GM20000 (cell line): ENCODE results near the gene EPHA7.

Experiments
- DNase-seq: peaks from one replicate; pipeline ENCODE4 v3.0.0; 2012; ENCODE audit warnings: low spot score
- TF ChIP-seq, protein P1 (sequence below): IDR thresholded peaks from 2 replicates; pipeline ENCODE4 v1.5.1; 2012; ENCODE audit warnings: mild to moderate bottlenecking, control low read depth; ENCODE audit errors: extremely low read depth, missing control alignments

The EPHA7 gene

DNA sequence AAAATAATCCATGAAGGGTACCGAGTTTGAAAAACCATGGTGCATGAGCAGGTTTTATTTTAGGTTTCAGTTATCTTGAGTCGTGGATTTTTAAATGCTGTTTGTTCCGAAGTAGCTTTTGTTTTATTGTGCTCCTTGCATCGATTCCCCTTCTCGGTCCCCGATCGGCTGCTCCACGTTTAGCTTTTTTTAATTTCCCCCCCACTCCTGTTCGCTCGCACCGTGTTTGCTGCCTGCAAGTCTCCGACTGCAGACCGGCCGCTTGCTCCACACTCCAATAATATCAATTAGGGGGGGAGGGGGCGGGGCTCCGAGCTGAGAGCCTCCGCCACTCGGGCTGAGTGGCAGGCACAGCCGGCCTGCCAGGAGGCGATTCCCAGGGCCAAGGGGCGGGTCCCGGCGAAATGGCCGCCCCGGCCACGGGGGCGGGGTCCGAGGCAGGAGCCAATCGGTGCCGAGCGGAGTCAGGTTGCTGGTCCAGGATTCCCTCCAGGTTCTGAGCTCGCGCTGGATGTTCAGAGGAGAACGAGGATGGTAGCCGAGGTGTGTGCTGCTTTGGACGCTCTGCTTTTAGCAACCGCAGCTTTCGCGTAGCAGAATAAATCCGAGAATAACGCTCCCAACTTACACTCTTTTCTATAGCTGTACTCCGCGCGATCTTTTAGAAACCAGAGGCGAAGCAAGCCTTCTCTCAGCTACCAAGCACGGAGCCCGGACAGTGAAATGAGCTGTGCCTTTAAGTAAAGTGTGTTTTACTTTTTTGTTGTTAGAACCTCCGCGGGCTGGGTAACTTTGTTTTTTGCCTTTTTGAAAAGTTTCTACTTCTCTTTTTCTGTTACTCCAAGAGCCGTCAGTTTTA, at the start of gene EPHA7:
Gene EPHA7, minus strand, starts transcription at position 256 of the 859 bp plus-strand sequence. Its CDS starts 218 bp downstream, at position 38.
- DNase-seq: peak; percentile 86
- TF ChIP-seq, protein P1, sequence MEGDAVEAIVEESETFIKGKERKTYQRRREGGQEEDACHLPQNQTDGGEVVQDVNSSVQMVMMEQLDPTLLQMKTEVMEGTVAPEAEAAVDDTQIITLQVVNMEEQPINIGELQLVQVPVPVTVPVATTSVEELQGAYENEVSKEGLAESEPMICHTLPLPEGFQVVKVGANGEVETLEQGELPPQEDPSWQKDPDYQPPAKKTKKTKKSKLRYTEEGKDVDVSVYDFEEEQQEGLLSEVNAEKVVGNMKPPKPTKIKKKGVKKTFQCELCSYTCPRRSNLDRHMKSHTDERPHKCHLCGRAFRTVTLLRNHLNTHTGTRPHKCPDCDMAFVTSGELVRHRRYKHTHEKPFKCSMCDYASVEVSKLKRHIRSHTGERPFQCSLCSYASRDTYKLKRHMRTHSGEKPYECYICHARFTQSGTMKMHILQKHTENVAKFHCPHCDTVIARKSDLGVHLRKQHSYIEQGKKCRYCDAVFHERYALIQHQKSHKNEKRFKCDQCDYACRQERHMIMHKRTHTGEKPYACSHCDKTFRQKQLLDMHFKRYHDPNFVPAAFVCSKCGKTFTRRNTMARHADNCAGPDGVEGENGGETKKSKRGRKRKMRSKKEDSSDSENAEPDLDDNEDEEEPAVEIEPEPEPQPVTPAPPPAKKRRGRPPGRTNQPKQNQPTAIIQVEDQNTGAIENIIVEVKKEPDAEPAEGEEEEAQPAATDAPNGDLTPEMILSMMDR: no peak

DNA sequence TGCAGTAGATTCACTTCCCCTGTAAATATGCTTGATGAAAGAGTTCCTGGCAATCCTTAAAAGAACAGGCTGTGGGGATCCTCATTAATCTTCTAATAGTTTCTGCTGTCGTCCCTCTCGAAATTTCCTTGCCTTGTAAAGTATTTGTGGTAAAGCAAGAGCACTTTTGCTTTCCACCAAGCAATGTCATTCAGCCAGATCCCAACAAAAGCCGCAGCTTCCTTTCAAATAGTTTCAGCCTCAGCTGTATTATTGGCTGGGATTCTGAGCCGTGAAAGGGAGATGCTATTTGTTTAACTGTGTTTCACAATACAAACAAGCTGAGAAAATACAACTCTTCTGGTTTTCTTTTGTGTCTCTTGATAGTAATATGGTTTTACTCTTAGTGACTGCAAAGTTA, 48.9 kb upstream of the EPHA7 start:
- TF ChIP-seq, protein P1: no peak

DNA sequence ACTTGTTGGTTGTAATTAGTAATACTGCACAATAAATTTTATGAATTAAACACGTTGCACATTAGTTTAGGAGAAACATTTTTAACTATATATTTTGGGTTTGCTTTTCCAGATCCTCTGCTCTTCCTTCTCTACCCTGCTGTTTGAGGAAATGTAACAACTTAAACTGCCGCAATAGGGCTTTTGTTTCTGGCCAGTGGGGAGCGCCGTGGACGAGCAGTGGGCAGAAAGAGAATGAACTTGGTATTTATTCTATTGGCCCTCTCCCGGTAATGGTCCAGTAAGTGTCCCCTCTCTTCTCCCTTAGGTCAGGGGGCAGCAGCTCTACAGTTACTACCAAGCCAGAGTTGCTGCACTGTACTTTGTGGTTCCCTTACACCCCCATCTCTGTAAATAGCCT, 35.2 kb upstream of the EPHA7 start:
- DNase-seq: no peak
- TF ChIP-seq, protein P1: no peak

More for the DNA sequence above, 48.9 kb upstream of the EPHA7 start:
- DNase-seq: no peak

DNA sequence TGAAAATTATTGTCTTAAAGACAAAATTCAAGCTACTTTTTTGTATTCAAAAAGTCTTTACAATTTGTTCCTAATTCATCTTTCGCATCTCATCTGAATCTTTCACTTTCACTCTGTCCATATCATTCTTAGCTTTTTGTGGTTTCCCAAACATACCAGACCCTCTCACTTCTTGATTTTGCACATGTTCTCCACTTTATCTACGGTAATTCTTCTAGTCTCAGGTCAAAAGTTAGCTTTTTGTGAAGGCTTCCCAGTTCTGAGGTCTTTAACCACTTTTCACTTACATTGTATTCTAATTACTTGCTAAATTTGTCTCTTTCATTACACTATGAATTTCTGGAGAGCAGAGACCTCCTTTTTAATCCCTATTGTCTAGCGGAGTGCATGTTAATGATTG, 34.6 kb upstream of the EPHA7 start:
- DNase-seq: peak; percentile 29
- TF ChIP-seq, protein P1: no peak

DNA sequence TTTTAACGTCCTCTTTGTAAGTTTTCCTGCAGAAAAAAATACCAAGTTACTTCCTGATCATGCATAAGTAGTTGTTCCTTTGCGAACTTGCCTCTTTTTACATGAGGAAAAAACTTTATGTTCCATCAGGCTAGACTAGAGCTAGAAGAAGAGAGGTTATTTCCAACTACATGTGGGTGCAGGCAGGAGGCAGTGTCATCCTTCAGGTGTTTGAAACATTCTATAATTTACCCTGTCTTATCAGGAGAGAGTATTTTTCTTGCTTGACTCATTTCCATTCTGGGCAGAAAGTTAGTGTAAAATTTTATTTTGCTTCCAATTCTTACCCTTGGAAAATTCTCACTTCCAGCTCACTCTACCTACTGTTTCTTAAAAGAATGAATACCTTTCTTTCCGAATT, 28.5 kb upstream of the EPHA7 start:
- no peak for DNase-seq
- TF ChIP-seq, protein P1: no peak

DNA sequence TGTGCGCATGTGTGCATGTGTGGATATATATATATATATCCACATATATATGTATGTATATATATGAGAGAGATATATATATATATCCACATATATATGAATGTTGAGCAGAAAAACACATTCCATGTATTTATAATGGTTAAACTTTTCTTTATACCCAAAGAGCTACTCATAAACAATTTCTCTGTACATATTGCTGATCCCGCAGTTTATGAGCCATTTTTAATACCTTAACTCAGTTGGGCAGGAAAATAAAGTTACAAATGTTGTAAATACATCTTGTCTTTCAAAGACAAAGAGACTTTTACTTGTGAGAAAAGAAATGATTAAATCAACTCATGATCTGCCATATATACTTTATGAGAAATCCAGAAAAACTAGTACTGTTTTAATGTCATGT, 18.1 kb upstream of the EPHA7 start:
- no peak for DNase-seq
- TF ChIP-seq, protein P1: no peak

DNA sequence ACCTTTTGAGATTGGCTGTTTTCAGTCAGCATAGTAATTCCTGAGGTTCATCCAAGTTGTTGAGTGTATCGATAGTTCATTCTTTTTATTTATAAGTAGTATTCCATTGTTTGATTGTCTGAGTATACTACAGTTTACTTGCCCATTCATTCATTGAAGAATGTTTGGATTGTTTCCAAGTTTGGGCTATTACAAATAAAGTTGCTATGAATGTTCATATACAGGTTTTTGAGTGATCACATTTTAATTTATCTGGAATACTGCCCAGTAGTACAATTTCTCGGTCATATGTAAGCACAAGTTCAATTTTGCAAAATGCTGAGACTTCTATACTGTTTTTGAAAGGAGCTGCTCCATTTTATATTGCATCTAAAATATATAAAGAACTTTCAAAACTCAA, 14.2 kb upstream of the EPHA7 start:
- TF ChIP-seq, protein P1: no peak
- DNase-seq: no peak
